HFFc6 (cell line): Measurements from ENCODE around the gene FSTL4. TPM values are rescaled to one million over a fixed set of nuclear protein-coding genes. Genes with fewer than 3 reads are reported as not detected.

ENCODE experiments used
- DNase-seq: peaks from one replicate; pipeline ENCODE4 v3.0.0-alpha.2; 2018
- H3K27ac Mint-ChIP-seq: 2 replicates; pipeline ENCODE4 v1.8.0; 2020; ENCODE audit warnings: mild to moderate bottlenecking, mixed read lengths
- H3K27me3 Mint-ChIP-seq: 2 replicates; pipeline ENCODE4 v1.8.0; 2021; ENCODE audit warnings: mild to moderate bottlenecking, moderate library complexity, mixed read lengths; ENCODE audit not compliant: insufficient read depth
- H3K36me3 Mint-ChIP-seq: 2 replicates; pipeline ENCODE4 v1.8.0; 2021; ENCODE audit warnings: low read depth, mixed read lengths
- H3K4me1 Mint-ChIP-seq: 2 replicates; pipeline ENCODE4 v1.8.0; 2020; ENCODE audit warnings: low read depth, mixed read lengths
- H3K4me3 Mint-ChIP-seq: 2 replicates; pipeline ENCODE4 v1.8.0; 2020; ENCODE audit warnings: mild to moderate bottlenecking, moderate library complexity, mixed read lengths
- H3K9me3 Mint-ChIP-seq: 2 replicates; pipeline ENCODE4 v1.8.0; 2020; ENCODE audit warnings: mild to moderate bottlenecking, mixed read lengths
- CTCF ChIP-seq: fragments of 200-600 bp; sonication (generic); IDR thresholded peaks from 2 replicates; pipeline ENCODE4 v1.5.0; 2021; ENCODE audit warnings: antibody characterized with exemption, mild to moderate bottlenecking
- total RNA-seq, 6 experiments: library from RNA; stranded (reverse); fragmentation: NEBNext Ultra II Directional; extraction: Animal tissue kit (Norgen Biotek cat#: 25700); gene quantifications; 2 replicates in 1 of 6; 3 replicates in 5 of 6; pipeline ENCODE4 v1.2.3, GENCODE V29; 2021

The FSTL4 gene
- total RNA-seq, 6 experiments from 2014 or later, result not detected

GRCh38 chr5:133453831-133454230 is 158.5 kb downstream of the FSTL4 start:
- Mint-ChIP-seq H3K27ac (no peak overlapping the region), H3K27me3 (peaks cover 10% of the 10 kb centered on the region), H3K9me3 (no peaks in the 10 kb centered on the region), H3K36me3 (no peaks in the 10 kb centered on the region), H3K4me3 (no peak overlapping the region), H3K4me1 (peaks cover 15% of the 10 kb centered on the region; the same call in 1 of the 2 replicates)
- no peak for DNase-seq
- no peak for TF ChIP-seq CTCF

GRCh38 chr5:133453084-133453780 is 159.1 kb downstream of the FSTL4 start:
- H3K27ac Mint-ChIP-seq, result no peak overlapping the region
- no peaks in the 10 kb centered on the region for H3K9me3 Mint-ChIP-seq
- peaks cover 15% of the 10 kb centered on the region; the same call in 1 of the 2 replicates for H3K4me1 Mint-ChIP-seq
- DNase-seq, result no peak
- TF ChIP-seq CTCF, result no peak
- H3K27me3 Mint-ChIP-seq, result peaks cover 12% of the 10 kb centered on the region
- no peaks in the 10 kb centered on the region for H3K36me3 Mint-ChIP-seq
- H3K4me3 Mint-ChIP-seq, result no peak overlapping the region

GRCh38 chr5:133451926-133452325 is 160.4 kb downstream of the FSTL4 start:
- Mint-ChIP-seq H3K9me3 (no peaks in the 10 kb centered on the region), H3K27ac (no peak overlapping the region), H3K36me3 (no peaks in the 10 kb centered on the region), H3K4me3 (no peak overlapping the region), H3K27me3 (peaks cover 11% of the 10 kb centered on the region), H3K4me1 (peaks cover 5% of the 10 kb centered on the region; the same call in 1 of the 2 replicates)
- no peak for TF ChIP-seq CTCF
- DNase-seq, result no peak

- H3K9me3 Mint-ChIP-seq, result no peaks in the 10 kb centered on the region
- no peak overlapping the region for H3K4me3 Mint-ChIP-seq
- no peaks in the 10 kb centered on the region for H3K4me1 Mint-ChIP-seq
- DNase-seq, result no peak
- H3K27me3 Mint-ChIP-seq, result peaks cover 23% of the 10 kb centered on the region
- H3K36me3 Mint-ChIP-seq, result no peaks in the 10 kb centered on the region
- H3K27ac Mint-ChIP-seq, result no peak overlapping the region
- TF ChIP-seq CTCF, result no peak
Observed at GRCh38 chr5:133450286-133450685, 162.1 kb downstream of the FSTL4 start.

- Mint-ChIP-seq H3K27me3 (peaks cover 20% of the 10 kb centered on the region), H3K27ac (no peak overlapping the region), H3K4me3 (no peak overlapping the region), H3K36me3 (no peaks in the 10 kb centered on the region), H3K9me3 (no peaks in the 10 kb centered on the region), H3K4me1 (no peaks in the 10 kb centered on the region)
- DNase-seq, result no peak
- TF ChIP-seq CTCF, result no peak
Observed at GRCh38 chr5:133449181-133449580, 163.2 kb downstream of the FSTL4 start.
